Myocyte (in vitro differentiated cells): ENCODE measurements around the gene SPRN. TPM values are rescaled to one million over a fixed set of nuclear protein-coding genes. Genes with fewer than 3 reads are reported as not detected.
"Not testable (repeated sequence)": the region's sequence is repeated elsewhere in the genome, so short reads cannot be mapped to it uniquely, and the experiment has no call there.

Experiments used
- DNase-seq: peaks from one replicate; pipeline ENCODE4 v3.0.0-alpha.2; 2012; ENCODE audit warnings: low read depth
- total RNA-seq: library from RNA; depleted of rRNA; stranded (reverse); fragments of >200 nt; gene quantifications from 2 replicates; pipeline ENCODE4 v1.2.3, GENCODE V29; 2014

Gene SPRN
- total RNA-seq, 1 donor from 2014 or later: 0.08 TPM

- no peak for DNase-seq
These were observed 32.8 kb upstream of the SPRN start for GRCh38 chr10:133457100-133457841.

- no peak for DNase-seq
These were observed 31.9 kb upstream of the SPRN start for GRCh38 chr10:133456041-133456951.

GRCh38 chr10:133455611-133456031 is 31.2 kb upstream of the SPRN start:
- no peak for DNase-seq

GRCh38 chr10:133455196-133455595 is 30.8 kb upstream of the SPRN start:
- DNase-seq: no peak

GRCh38 chr10:133454204-133454893 is 29.9 kb upstream of the SPRN start:
- DNase-seq: no peak

- no peak for DNase-seq
These were observed 29.2 kb upstream of the SPRN start, which contains the start of gene SCART1 for GRCh38 chr10:133453516-133454203. SCART1 (plus strand) TSS chr10:133453945; CDS start chr10:133453998, 53 bp downstream.

- no peak for DNase-seq
These were observed 28.0 kb upstream of the SPRN start for GRCh38 chr10:133452453-133452852.

GRCh38 chr10:133451346-133451745 is 26.9 kb upstream of the SPRN start:
- no peak for DNase-seq

GRCh38 chr10:133448120-133448519 is 23.7 kb upstream of the SPRN start:
- DNase-seq: no peak

- DNase-seq: no peak
These were observed 22.6 kb upstream of the SPRN start for GRCh38 chr10:133446979-133447378.

GRCh38 chr10:133445751-133446708 is 21.6 kb upstream of the SPRN start:
- DNase-seq: no peak

GRCh38 chr10:133445268-133445732 is 20.9 kb upstream of the SPRN start:
- no peak for DNase-seq

- DNase-seq: no peak
These were observed 20.2 kb upstream of the SPRN start for GRCh38 chr10:133444342-133445267.

GRCh38 chr10:133442967-133443924 is 18.8 kb upstream of the SPRN start:
- peak; percentile 65 for DNase-seq

GRCh38 chr10:133442191-133442966 is 18.0 kb upstream of the SPRN start:
- DNase-seq: no peak

GRCh38 chr10:133441780-133442179 is 17.4 kb upstream of the SPRN start:
- DNase-seq: no peak

GRCh38 chr10:133441356-133441755 is 16.9 kb upstream of the SPRN start:
- DNase-seq: not testable (repeated sequence)
